Measurements from ENCODE around the gene HNRNPA2B1.

The HNRNPA2B1 gene

DNA sequence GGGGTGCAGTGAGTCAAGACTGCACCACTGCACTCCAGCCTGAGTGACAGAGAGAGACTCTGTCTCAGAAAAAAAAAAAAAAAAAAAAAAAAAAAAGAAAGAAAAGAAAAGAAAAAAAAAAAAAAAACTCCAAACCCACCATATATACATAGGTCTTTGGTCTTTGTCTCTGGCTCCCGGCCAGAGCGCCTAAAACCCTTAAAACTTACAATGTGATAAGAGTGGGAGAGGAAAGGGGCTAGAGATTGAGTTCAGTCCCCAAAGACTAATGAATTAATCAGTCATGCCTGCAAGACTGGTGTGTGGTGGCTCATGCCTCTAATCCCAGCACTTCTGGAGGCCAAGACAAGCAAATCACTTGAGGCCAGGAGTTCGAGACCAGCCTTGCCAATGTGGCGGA, 55.3 kb downstream of the HNRNPA2B1 start:
- DNase-seq (ENCODE audit: low spot score) = no peak
- no peak overlapping the region for H3K27ac ChIP-seq
- no peak for TF ChIP-seq CTCF (conservative IDR thresholded peaks at IDR 0.05; ENCODE audit: low read depth)
- ChIA-PET CTCF (no interaction called here), POLR2A (ENCODE audit: low non-redundant PET) (no interaction called here)

GRCh38 chr7:26144184-26145080, 56.1 kb downstream of the HNRNPA2B1 start:
- ChIA-PET CTCF (no interaction called here), POLR2A (ENCODE audit: low non-redundant PET) (no interaction called here)
- no peak overlapping the region for H3K27ac ChIP-seq
- TF ChIP-seq CTCF (conservative IDR thresholded peaks at IDR 0.05; ENCODE audit: low read depth) = no peak
- DNase-seq (ENCODE audit: low spot score) = no peak

DNA sequence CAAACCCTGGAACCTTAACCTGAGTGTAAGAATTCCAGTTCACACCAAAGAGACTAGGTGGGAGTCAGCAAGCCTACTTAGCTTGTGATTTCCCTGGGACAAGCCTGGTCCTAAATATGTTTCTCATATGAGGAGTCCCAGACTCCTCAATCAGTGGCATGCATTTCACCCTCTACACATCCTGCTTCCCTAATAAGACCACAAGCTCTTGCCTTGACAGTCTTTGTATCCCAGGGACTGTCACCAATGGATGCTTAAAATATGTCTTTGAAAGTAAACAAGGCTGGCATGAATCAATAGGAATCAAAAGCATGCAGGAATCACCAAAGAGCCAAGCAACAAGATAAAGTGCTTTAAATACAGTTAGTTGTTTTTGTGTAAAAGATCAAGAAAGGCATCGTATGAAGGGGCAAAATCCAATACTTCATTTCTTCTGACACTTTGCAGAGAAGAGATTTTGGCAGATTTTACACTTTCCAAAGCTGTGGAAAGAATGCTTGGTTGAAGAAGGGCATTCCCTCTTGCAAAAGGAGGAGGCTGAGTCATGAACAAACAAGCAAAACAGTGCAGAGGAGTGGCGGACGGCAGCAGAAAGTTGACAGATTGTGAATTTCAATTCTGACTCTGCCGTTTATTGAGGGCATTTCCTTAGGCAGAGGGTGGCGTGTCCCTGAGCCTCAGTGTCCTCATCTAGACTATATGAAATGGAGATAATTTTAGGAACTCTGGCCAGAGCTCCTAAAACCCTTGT, 57.1 kb downstream of the HNRNPA2B1 start:
- no peak for TF ChIP-seq CTCF (conservative IDR thresholded peaks at IDR 0.05; ENCODE audit: low read depth)
- POLR2A ChIA-PET (ENCODE audit: low non-redundant PET) = no interaction called here
- H3K27ac ChIP-seq = no peak overlapping the region
- DNase-seq (ENCODE audit: low spot score) = no peak
- CTCF ChIA-PET = interaction anchor here (0.6 kb wide), 1 partner anchor 55 kb away, joined by 7 read pairs; no protein-coding TSS in a partner anchor

DNA sequence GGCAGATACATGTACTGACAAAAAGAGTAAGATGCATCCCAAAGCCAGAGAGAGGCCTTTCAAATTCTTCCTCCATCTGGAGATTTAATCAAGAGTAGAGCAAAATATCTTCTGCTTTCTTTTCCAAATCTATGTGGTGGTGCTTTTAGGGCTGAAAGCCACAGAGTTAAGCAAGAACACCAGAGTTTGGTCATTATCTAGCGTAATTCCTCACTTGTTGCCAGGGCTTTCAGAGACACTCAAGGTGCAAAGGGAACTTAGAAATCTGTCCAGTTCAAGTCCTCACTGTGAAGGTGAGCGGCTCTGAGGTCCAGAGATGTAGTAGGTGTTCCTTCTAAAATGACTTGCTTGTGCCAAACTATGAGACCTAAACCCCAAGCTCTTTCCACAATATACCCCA, 59.5 kb downstream of the HNRNPA2B1 start:
- H3K27ac ChIP-seq = no peak overlapping the region
- no peak for DNase-seq (ENCODE audit: low spot score)
- CTCF ChIA-PET = no interaction called here
- no peak for TF ChIP-seq CTCF (conservative IDR thresholded peaks at IDR 0.05; ENCODE audit: low read depth)
- POLR2A ChIA-PET (ENCODE audit: low non-redundant PET) = interaction anchor here (0.7 kb wide), 1 partner anchor 8 kb away, joined by 3 read pairs; no protein-coding TSS in a partner anchor

DNA sequence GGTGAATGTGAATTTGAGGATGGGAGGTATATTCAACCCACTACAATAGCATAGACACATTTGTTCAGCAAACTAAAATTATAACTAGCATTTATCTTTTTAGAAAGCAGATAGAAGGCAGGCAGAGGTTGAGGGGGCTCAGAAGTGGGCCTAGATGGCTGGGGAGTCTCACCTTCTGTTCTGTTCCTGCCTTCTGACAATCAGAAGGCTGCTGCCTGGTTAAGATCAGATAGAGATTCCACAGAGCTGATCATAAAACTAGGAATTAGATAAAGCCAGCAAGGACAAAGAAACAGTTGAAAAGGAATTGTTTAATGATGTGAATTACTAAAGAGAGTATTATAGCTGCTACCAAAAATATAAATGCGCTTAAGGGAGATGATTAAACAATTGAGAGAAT, 60.2 kb downstream of the HNRNPA2B1 start:
- DNase-seq (ENCODE audit: low spot score) = no peak
- no peak for TF ChIP-seq CTCF (conservative IDR thresholded peaks at IDR 0.05; ENCODE audit: low read depth)
- ChIA-PET CTCF (no interaction called here), POLR2A (ENCODE audit: low non-redundant PET) (interaction anchor here (0.7 kb wide), 1 partner anchor 29 kb away, joined by 4 read pairs; no protein-coding TSS in a partner anchor)
- no peak overlapping the region for H3K27ac ChIP-seq
